Panc1 (cell line): ENCODE data around the gene CERS5. TPM values are rescaled to one million over a fixed set of nuclear protein-coding genes. Genes with fewer than 3 reads are reported as not detected.

ENCODE experiments used
- ATAC-seq: fragments of 200-7000 bp; cut with Tn5 transposase; 2 replicates; pipeline ENCODE4 v1.9.1; 2020; ENCODE audit warnings: mild to moderate bottlenecking, moderate library complexity
- BruUV-seq: library from RNA; stranded (reverse); fragments of 400-500 nt; replicated peaks from 2 replicates; lab custom pipeline; 2021; lab: Mats Ljungman, UMichigan
- CTCF ChIA-PET: fragments of 300-600 bp; sonication (Branson Sonifier 250); formaldehyde crosslinking; loops from one replicate; lab custom pipeline; 2022; ENCODE audit warnings: antibody characterized with exemption; lab: Charles Lee
- POLR2A ChIA-PET: fragments of 300-600 bp; sonication (Branson Sonifier 250); formaldehyde crosslinking; loops from one replicate; lab custom pipeline; 2022; ENCODE audit warnings: antibody characterized with exemption; lab: Charles Lee
- DNase-seq: peaks from one replicate; pipeline ENCODE4 v3.0.0-alpha.2; 2010; ENCODE audit warnings: low read depth, low spot score
- H3K27ac ChIP-seq: 2 replicates; pipeline ENCODE4 v1.5.1; 2011; ENCODE audit warnings: mild to moderate bottlenecking, low read length, inconsistent platforms
- H3K27me3 ChIP-seq: fragments of 200-500 bp; sonication (Bioruptor generic); 2 replicates; pipeline ENCODE4 v1.6.0; 2014; ENCODE audit warnings: low read length, inconsistent platforms; ENCODE audit not compliant: control insufficient read depth, insufficient read depth
- H3K36me3 ChIP-seq: fragments of 200-500 bp; sonication (Bioruptor generic); 2 replicates; pipeline ENCODE4 v1.5.1; 2014; ENCODE audit warnings: inconsistent platforms, mild to moderate bottlenecking, low read length, moderate library complexity; ENCODE audit not compliant: control insufficient read depth, insufficient read depth
- H3K4me1 ChIP-seq: 2 replicates; pipeline ENCODE4 v1.5.1; 2011; ENCODE audit warnings: inconsistent platforms, mild to moderate bottlenecking, low read length, moderate library complexity; ENCODE audit not compliant: control insufficient read depth, insufficient read depth
- H3K4me3 ChIP-seq, 2 experiments: 2 replicates each; pipeline ENCODE4 v1.5.1; 2011 to 2012; ENCODE audit warnings: low read depth in 2 of 2, low read length in 2 of 2, mild to moderate bottlenecking in 2 of 2, inconsistent platforms in 1 of 2, moderate library complexity in 1 of 2
- H3K9me3 ChIP-seq: fragments of 200-500 bp; sonication (Bioruptor generic); 2 replicates; pipeline ENCODE4 v1.5.1; 2014; ENCODE audit warnings: low read depth, mild to moderate bottlenecking, inconsistent platforms, low read length, moderate library complexity; ENCODE audit not compliant: control insufficient read depth, insufficient read depth
- POLR2AphosphoS5 ChIP-seq: IDR thresholded peaks from 2 replicates; pipeline ENCODE4 v1.6.1; 2012; ENCODE audit warnings: mild to moderate bottlenecking, low read depth, low read length, moderate library complexity
- SIN3A ChIP-seq: IDR thresholded peaks from 2 replicates; pipeline ENCODE4 v1.6.1; 2012; ENCODE audit warnings: low read depth, mild to moderate bottlenecking, low read length, moderate library complexity, borderline replicate concordance; ENCODE audit not compliant: insufficient read depth
- TCF7L2 ChIP-seq: IDR thresholded peaks from 2 replicates; pipeline ENCODE4 v1.6.1; 2011; ENCODE audit warnings: mild to moderate bottlenecking, low read depth, low read length, inconsistent platforms
- in situ Hi-C: cut with HindIII; loops from 2 replicates; pipeline ENCODE4 v1.10.0; 2016; ENCODE audit warnings: low sequenced_read_pairs, low pct_unique_long_range_greater_than_20kb
- intact Hi-C: fragments of 100-400 bp; cut with micrococcal nuclease; formaldehyde crosslinking; loops from one replicate; pipeline ENCODE4 v1.10.0; 2022; ENCODE audit not compliant: unreplicated experiment
- total RNA-seq: library from RNA; stranded (reverse); gene quantifications from one replicate; pipeline ENCODE4 v1.2.1, GENCODE V29; 2021; ENCODE audit not compliant: unreplicated experiment
- TF ChIP-seq, protein P1 (sequence below), 2 experiments: IDR thresholded peaks; 2 replicates each; pipeline ENCODE4 v1.6.1; 2011 to 2012; ENCODE audit warnings: low read depth in 2 of 2, control low read depth in 1 of 2, low read length in 1 of 2, mild to moderate bottlenecking in 1 of 2, moderate library complexity in 1 of 2; ENCODE audit not compliant: insufficient read depth in 1 of 2
- TF ChIP-seq, protein P2 (sequence below): fragments of 450-650 bp; IDR thresholded peaks from 2 replicates; pipeline ENCODE4 v1.5.1; 2017; ENCODE audit warnings: mild to moderate bottlenecking

CERS5 gene
- total RNA-seq, 1 experiment from 2014 or later, result 50.5 TPM

DNA sequence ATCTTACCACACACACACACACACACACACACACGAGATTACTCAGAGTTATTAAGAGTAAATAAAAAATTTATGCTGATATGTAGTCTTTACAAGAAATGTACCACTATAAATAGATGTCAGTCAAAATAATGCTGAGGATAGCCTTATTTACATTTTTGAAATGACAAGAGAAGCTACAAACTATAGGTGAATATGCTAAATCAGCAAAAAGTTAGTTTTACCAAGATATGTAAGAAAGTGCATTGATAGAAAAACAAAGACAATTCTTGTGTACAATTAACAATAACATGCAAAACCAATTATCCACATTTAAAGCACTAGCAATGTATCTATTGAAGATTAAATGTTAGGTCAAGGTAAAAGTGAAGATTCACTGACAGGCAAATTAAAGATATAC lies 46.8 kb upstream of the CERS5 start:
- TF ChIP-seq, protein P1, sequence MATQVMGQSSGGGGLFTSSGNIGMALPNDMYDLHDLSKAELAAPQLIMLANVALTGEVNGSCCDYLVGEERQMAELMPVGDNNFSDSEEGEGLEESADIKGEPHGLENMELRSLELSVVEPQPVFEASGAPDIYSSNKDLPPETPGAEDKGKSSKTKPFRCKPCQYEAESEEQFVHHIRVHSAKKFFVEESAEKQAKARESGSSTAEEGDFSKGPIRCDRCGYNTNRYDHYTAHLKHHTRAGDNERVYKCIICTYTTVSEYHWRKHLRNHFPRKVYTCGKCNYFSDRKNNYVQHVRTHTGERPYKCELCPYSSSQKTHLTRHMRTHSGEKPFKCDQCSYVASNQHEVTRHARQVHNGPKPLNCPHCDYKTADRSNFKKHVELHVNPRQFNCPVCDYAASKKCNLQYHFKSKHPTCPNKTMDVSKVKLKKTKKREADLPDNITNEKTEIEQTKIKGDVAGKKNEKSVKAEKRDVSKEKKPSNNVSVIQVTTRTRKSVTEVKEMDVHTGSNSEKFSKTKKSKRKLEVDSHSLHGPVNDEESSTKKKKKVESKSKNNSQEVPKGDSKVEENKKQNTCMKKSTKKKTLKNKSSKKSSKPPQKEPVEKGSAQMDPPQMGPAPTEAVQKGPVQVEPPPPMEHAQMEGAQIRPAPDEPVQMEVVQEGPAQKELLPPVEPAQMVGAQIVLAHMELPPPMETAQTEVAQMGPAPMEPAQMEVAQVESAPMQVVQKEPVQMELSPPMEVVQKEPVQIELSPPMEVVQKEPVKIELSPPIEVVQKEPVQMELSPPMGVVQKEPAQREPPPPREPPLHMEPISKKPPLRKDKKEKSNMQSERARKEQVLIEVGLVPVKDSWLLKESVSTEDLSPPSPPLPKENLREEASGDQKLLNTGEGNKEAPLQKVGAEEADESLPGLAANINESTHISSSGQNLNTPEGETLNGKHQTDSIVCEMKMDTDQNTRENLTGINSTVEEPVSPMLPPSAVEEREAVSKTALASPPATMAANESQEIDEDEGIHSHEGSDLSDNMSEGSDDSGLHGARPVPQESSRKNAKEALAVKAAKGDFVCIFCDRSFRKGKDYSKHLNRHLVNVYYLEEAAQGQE (IDR thresholded peaks at IDR 0.05; ENCODE audit: insufficient read depth in 1 of 2, low read depth in 2 of 2, low read length in 1 of 2), result no peak
- no peak for TF ChIP-seq SIN3A
- TF ChIP-seq, protein P2, sequence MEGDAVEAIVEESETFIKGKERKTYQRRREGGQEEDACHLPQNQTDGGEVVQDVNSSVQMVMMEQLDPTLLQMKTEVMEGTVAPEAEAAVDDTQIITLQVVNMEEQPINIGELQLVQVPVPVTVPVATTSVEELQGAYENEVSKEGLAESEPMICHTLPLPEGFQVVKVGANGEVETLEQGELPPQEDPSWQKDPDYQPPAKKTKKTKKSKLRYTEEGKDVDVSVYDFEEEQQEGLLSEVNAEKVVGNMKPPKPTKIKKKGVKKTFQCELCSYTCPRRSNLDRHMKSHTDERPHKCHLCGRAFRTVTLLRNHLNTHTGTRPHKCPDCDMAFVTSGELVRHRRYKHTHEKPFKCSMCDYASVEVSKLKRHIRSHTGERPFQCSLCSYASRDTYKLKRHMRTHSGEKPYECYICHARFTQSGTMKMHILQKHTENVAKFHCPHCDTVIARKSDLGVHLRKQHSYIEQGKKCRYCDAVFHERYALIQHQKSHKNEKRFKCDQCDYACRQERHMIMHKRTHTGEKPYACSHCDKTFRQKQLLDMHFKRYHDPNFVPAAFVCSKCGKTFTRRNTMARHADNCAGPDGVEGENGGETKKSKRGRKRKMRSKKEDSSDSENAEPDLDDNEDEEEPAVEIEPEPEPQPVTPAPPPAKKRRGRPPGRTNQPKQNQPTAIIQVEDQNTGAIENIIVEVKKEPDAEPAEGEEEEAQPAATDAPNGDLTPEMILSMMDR, result no peak
- TF ChIP-seq POLR2AphosphoS5, result no peak
- no peak for TF ChIP-seq TCF7L2
- no TSS peak for BruUV-seq
- intact Hi-C loops (no loop called here), in situ Hi-C loops (no loop called here)
- H3K4me1 ChIP-seq, result peaks cover 47% of the 10 kb centered on the region
- H3K4me3 ChIP-seq, result no peak overlapping the region
- no peaks in the 10 kb centered on the region for H3K9me3 ChIP-seq
- ATAC-seq, result no peak
- no peak for DNase-seq
- no peaks in the 10 kb centered on the region for H3K27me3 ChIP-seq
- H3K27ac ChIP-seq, result peak overlapping the region; percentile 58
- ChIA-PET CTCF (no interaction called here), POLR2A (interaction anchor here (0.7 kb wide), 1 partner anchor 225 kb away, joined by 8 read pairs; no protein-coding TSS in a partner anchor)
- no peaks in the 10 kb centered on the region for H3K36me3 ChIP-seq

DNA sequence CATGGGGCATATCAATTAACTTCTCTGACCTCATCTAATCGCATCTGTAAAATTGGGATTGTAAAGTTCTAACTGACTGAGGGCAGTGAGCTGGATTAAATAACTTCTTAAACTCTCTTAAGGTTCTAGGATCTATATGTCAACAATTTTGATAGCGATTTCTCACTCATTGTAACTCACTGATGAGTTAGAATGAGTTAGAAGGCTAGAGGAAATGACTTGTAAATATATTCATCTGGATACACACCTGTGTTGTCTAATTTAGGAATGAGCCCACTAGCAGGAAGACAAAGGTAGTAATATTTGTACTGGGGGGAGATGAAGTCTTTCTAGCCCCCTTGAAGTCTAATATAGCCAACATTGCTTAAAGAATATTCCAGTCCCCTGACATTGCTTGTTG lies 46.3 kb upstream of the CERS5 start:
- BruUV-seq, result no TSS peak
- H3K36me3 ChIP-seq, result no peaks in the 10 kb centered on the region
- peak overlapping the region; percentile 58 for H3K27ac ChIP-seq
- ATAC-seq (no peak), DNase-seq (no peak)
- ChIA-PET CTCF (interaction anchor here (0.6 kb wide), 1 partner anchor 78 kb away, joined by 3 read pairs; no protein-coding TSS in a partner anchor), POLR2A (no interaction called here)
- H3K27me3 ChIP-seq, result no peaks in the 10 kb centered on the region
- H3K9me3 ChIP-seq, result no peaks in the 10 kb centered on the region
- in situ Hi-C loops, result no loop called here
- TF ChIP-seq SIN3A (no peak), POLR2AphosphoS5 (no peak), TCF7L2 (no peak)
- TF ChIP-seq, protein P1 (IDR thresholded peaks at IDR 0.05; ENCODE audit: insufficient read depth in 1 of 2, low read depth in 2 of 2, low read length in 1 of 2), result no peak
- TF ChIP-seq, protein P2, result no peak
- no peak overlapping the region for H3K4me3 ChIP-seq
- intact Hi-C loops, result no loop called here
- H3K4me1 ChIP-seq, result peaks cover 43% of the 10 kb centered on the region
